ENCODE data around the gene ABLIM2. TPM values are rescaled to one million over a fixed set of nuclear protein-coding genes. Genes with fewer than 3 reads are reported as not detected.

Gene ABLIM2
- total RNA-seq, 1 experiment from 2014 or later, result 6.1 TPM

GRCh38 chr4:8048856-8049676 is 109.5 kb downstream of the ABLIM2 start:
- no peak for TF ChIP-seq EGR1 (IDR thresholded peaks at IDR 0.05; ENCODE audit: low read depth)
- TF ChIP-seq ZFX (IDR thresholded peaks at IDR 0.05), result no peak
- no peak for TF ChIP-seq JUND (IDR thresholded peaks at IDR 0.05)
- no peak for TF ChIP-seq EZH2 (IDR thresholded peaks at IDR 0.05)
- TF ChIP-seq SIN3A (IDR thresholded peaks at IDR 0.05; ENCODE audit: low read depth), result no peak
- TF ChIP-seq SRF (IDR thresholded peaks at IDR 0.05; ENCODE audit: low read depth), result no peak
- no peak for TF ChIP-seq REST (IDR thresholded peaks at IDR 0.05; ENCODE audit: low read depth)
- H3K4me1 ChIP-seq (ENCODE audit: control insufficient read depth in 1 of 2, insufficient read depth in 2 of 2, low read length in 2 of 2), result no peaks in the 10 kb centered on the region; a peak in 1 of 4 replicates
- no peaks in the 10 kb centered on the region for H3K9me2 ChIP-seq (ENCODE audit: insufficient read depth)
- H4K20me1 ChIP-seq (ENCODE audit: insufficient read depth), result no peaks in the 10 kb centered on the region
- ChIA-PET POLR2A (no interaction called here), CTCF (no interaction called here), RAD21 (ENCODE audit: low non-redundant PET in 1 of 2, low total read pairs in 2 of 2, uncharacterized antibody in 2 of 2, unreplicated experiment in 2 of 2) (no interaction called here)
- no TSS peak for BruUV-seq (replicated peaks)
- no peaks in the 10 kb centered on the region for H3K79me2 ChIP-seq (ENCODE audit: insufficient read depth, low read length)
- no peaks in the 10 kb centered on the region for H3K27me3 ChIP-seq (ENCODE audit: insufficient read depth, low read length)
- ATAC-seq (no peak), DNase-seq (ENCODE audit: low read depth, low spot score) (no peak)
- H3K9me3 ChIP-seq (ENCODE audit: control insufficient read depth in 1 of 2, insufficient read depth in 1 of 2, low read depth in 1 of 2, low read length in 2 of 2), result no peaks in the 10 kb centered on the region
- no peak overlapping the region for H2AFZ ChIP-seq (ENCODE audit: low read depth, low read length, poor library complexity, severe bottlenecking)
- no peak overlapping the region for H3K4me3 ChIP-seq (replicated peaks in 1 of 2; ENCODE audit: low read depth in 1 of 2, low read length in 2 of 2)
- no peak overlapping the region for H3K4me2 ChIP-seq (ENCODE audit: low read length)
- no peak overlapping the region for H3K9ac ChIP-seq (ENCODE audit: low read length)
- intact Hi-C loops (cut with micrococcal nuclease), result no loop called here
- H3K27ac ChIP-seq (ENCODE audit: low read depth, low read length), result no peak overlapping the region
- H3K36me3 ChIP-seq (ENCODE audit: control insufficient read depth in 1 of 2, insufficient read depth in 2 of 2, low read length in 2 of 2), result no peaks in the 10 kb centered on the region
